ENCODE results near the gene TEC. TPM values are rescaled to one million over a fixed set of nuclear protein-coding genes. Genes with fewer than 3 reads are reported as not detected.
A peak's percentile ranks its signal among the peaks of the same experiment; 100 is the strongest.

Gene TEC
- total and polyA plus RNA-seq, 3 donors from 2014 or later, result 3.5 to 10.8 (median 9.2) TPM

GRCh38 chr4:48269861-48270522 lies 354 bp upstream of the TEC start:
- Histone ChIP-seq H3K4me1 (no peaks in the 10 kb centered on the region), H3K4me3 (peak overlapping the region; percentile 75 to 87), H3K27me3 (no peaks in the 10 kb centered on the region), H3K9me3 (no peaks in the 10 kb centered on the region), H3K27ac (peak overlapping the region; percentile 69 to 83), H3K36me3 (ENCODE audit: low read depth, missing control alignments) (no peaks in the 10 kb centered on the region)
- intact Hi-C loops (cut with DNase I; ENCODE audit: low total_unique reads), result no loop called here
- peak; percentile 95 for DNase-seq
- TF ChIP-seq POLR2A (IDR thresholded peaks at IDR 0.05) (no peak), CTCF (IDR thresholded peaks at IDR 0.05) (no peak)
- WGBS, 2 donors, result 4% methylated on average over 9 to 40 of the region's 41 CpGs

GRCh38 chr4:48267574-48267973 lies 2.1 kb downstream of the TEC start:
- WGBS, 2 donors, result 85 to 96% methylated on average over 3 of the region's 3 CpGs
- H3K27me3 ChIP-seq, result no peaks in the 10 kb centered on the region
- no peaks in the 10 kb centered on the region for H3K4me1 ChIP-seq
- H3K9me3 ChIP-seq, result no peaks in the 10 kb centered on the region
- no peaks in the 10 kb centered on the region for H3K36me3 ChIP-seq (ENCODE audit: low read depth, missing control alignments)
- intact Hi-C loops (cut with DNase I; ENCODE audit: low total_unique reads), result no loop called here
- TF ChIP-seq POLR2A (IDR thresholded peaks at IDR 0.05) (no peak), CTCF (IDR thresholded peaks at IDR 0.05) (no peak)
- no peak for DNase-seq
- no peak overlapping the region for H3K4me3 ChIP-seq
- H3K27ac ChIP-seq, result no peak overlapping the region

GRCh38 chr4:48266781-48267180 lies 2.9 kb downstream of the TEC start:
- no peak overlapping the region for H3K4me3 ChIP-seq
- intact Hi-C loops (cut with DNase I; ENCODE audit: low total_unique reads), result no loop called here
- H3K4me1 ChIP-seq, result no peaks in the 10 kb centered on the region
- TF ChIP-seq POLR2A (IDR thresholded peaks at IDR 0.05) (no peak), CTCF (IDR thresholded peaks at IDR 0.05) (no peak)
- 83 to 89% methylated on average over 4 of the region's 4 CpGs for WGBS, 2 donors
- no peaks in the 10 kb centered on the region for H3K27me3 ChIP-seq
- H3K27ac ChIP-seq, result no peak overlapping the region
- H3K36me3 ChIP-seq (ENCODE audit: low read depth, missing control alignments), result no peaks in the 10 kb centered on the region
- H3K9me3 ChIP-seq, result no peaks in the 10 kb centered on the region
- DNase-seq, result no peak

- no peak for TF ChIP-seq POLR2A (IDR thresholded peaks at IDR 0.05)
- no peak for TF ChIP-seq CTCF (IDR thresholded peaks at IDR 0.05)
- intact Hi-C loops (cut with DNase I; ENCODE audit: low total_unique reads), result no loop called here
- no peak for DNase-seq
- no peaks in the 10 kb centered on the region for H3K4me1 ChIP-seq
- no peaks in the 10 kb centered on the region for H3K9me3 ChIP-seq
- no peak overlapping the region for H3K27ac ChIP-seq
- no peak overlapping the region for H3K4me3 ChIP-seq
- H3K27me3 ChIP-seq, result no peaks in the 10 kb centered on the region
- no peaks in the 10 kb centered on the region for H3K36me3 ChIP-seq (ENCODE audit: low read depth, missing control alignments)
- 87 to 93% methylated on average over 3 of the region's 3 CpGs for WGBS, 2 donors
Measured at GRCh38 chr4:48262926-48263325, 6.7 kb downstream of the TEC start.

- no peaks in the 10 kb centered on the region for H3K27me3 ChIP-seq
- 72 to 96% methylated on average over 2 of the region's 2 CpGs for WGBS, 2 donors
- H3K4me3 ChIP-seq, result no peak overlapping the region
- DNase-seq, result no peak
- no peaks in the 10 kb centered on the region for H3K36me3 ChIP-seq (ENCODE audit: low read depth, missing control alignments)
- no peak for TF ChIP-seq CTCF (IDR thresholded peaks at IDR 0.05)
- TF ChIP-seq POLR2A (IDR thresholded peaks at IDR 0.05), result no peak
- H3K27ac ChIP-seq, result no peak overlapping the region
- H3K4me1 ChIP-seq, result no peaks in the 10 kb centered on the region
- intact Hi-C loops (cut with DNase I; ENCODE audit: low total_unique reads), result no loop called here
- H3K9me3 ChIP-seq, result no peaks in the 10 kb centered on the region
Measured at GRCh38 chr4:48262484-48262883, 7.2 kb downstream of the TEC start.

Data from testis (tissue), 3 donors.